ENCODE data around the gene TSPAN9.

TSPAN9 gene

DNA sequence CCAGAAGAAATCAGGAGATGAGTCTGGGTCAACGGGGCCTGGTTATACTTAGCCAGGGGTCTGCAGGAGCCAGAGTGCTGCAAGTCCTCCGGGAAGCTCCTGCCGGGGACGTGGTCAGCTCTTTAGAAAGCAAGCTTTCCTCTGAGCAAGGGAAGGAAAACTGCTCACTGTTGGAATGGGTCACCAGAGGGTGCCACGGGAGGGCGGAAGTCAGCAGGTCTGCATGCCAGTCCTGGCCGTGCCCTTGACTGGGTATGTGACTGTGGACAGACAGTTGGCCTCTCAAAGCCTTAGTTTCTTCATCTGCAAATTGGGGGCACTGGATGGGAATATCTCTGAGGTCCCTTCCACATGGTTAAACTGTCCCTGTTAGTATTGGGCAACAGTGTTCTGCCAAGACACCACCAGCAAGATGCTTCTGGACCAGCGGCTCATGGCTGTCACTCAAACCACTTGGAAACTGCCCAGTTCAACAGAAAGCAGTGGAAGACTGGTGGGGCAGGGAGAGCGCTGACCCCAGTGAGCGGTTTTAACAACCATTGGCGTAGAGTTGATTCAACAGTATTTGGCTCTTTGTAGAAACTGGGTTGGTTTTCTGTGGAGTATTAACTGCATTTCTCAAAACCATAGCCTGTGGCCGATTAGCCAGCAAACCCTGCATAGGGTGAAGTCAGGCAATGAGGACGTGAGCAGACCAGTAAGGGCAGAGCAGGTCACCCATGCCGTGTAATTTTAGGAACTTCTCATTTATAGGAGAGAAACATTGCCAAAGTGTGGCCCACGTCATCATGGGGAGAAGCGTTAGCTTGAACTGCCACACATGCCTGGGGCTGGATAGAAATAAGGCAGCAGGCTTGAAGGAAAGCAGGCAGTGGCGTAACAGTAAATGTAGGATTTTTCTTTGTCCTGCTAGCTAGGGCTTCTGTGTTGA is 249.9 kb downstream of the TSPAN9 start:
- Histone ChIP-seq H3K9me3 (ENCODE audit: insufficient read depth, low read length) (no peaks in the 10 kb centered on the region), H3K9ac (ENCODE audit: low read length) (no peak overlapping the region), H3K4me2 (ENCODE audit: low read depth, low read length, poor library complexity, severe bottlenecking) (no peak overlapping the region), H3K4me3 (ENCODE audit: insufficient read depth, low read length, poor library complexity, severe bottlenecking) (no peak overlapping the region), H3K27ac (ENCODE audit: low read depth, low read length) (no peak overlapping the region), H3K79me2 (ENCODE audit: insufficient read depth, low read length) (no peaks in the 10 kb centered on the region), H4K20me1 (ENCODE audit: low read depth, low read length) (no peaks in the 10 kb centered on the region), H3K36me3 (ENCODE audit: low read length) (no peaks in the 10 kb centered on the region), H2AFZ (ENCODE audit: low read depth, low read length, severe bottlenecking) (no peak overlapping the region), H3K9me2 (replicated peaks; ENCODE audit: insufficient read depth, low read length) (no peaks in the 10 kb centered on the region), H3K27me3 (ENCODE audit: low read length) (peaks cover 5% of the 10 kb centered on the region; the same call in 1 of the 2 replicates), H3F3A (ENCODE audit: insufficient read depth) (no peaks in the 10 kb centered on the region)
- TF ChIP-seq, protein P1, sequence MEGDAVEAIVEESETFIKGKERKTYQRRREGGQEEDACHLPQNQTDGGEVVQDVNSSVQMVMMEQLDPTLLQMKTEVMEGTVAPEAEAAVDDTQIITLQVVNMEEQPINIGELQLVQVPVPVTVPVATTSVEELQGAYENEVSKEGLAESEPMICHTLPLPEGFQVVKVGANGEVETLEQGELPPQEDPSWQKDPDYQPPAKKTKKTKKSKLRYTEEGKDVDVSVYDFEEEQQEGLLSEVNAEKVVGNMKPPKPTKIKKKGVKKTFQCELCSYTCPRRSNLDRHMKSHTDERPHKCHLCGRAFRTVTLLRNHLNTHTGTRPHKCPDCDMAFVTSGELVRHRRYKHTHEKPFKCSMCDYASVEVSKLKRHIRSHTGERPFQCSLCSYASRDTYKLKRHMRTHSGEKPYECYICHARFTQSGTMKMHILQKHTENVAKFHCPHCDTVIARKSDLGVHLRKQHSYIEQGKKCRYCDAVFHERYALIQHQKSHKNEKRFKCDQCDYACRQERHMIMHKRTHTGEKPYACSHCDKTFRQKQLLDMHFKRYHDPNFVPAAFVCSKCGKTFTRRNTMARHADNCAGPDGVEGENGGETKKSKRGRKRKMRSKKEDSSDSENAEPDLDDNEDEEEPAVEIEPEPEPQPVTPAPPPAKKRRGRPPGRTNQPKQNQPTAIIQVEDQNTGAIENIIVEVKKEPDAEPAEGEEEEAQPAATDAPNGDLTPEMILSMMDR (IDR thresholded peaks at IDR 0.05; ENCODE audit: insufficient read depth, low read length, poor library complexity, severe bottlenecking), result no peak
- TF ChIP-seq EZH2phosphoT487 (conservative IDR thresholded peaks at IDR 0.05; ENCODE audit: low read length), result no peak

DNA sequence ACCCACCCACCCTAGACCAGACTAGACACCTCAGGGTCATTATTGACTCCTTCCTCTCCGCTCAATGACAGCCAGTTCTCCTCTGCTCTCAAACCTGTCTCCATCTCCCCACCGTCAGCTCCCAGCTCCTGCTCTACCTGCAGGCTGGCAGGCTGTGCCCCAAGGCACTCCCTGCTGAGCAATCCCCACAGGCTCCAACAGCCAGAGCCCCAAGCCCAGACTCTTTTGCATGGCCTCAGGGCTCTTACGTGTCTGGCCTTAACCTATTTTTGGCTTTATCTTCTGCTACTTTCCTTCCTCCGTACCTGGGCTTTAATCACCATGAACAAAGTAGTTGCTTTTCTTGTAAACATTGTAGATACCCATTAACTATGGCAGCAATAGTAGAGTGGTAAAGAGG is 250.9 kb downstream of the TSPAN9 start:
- Histone ChIP-seq H3K36me3 (ENCODE audit: low read length) (no peaks in the 10 kb centered on the region), H3K9me3 (ENCODE audit: insufficient read depth, low read length) (no peaks in the 10 kb centered on the region), H3K9me2 (replicated peaks; ENCODE audit: insufficient read depth, low read length) (no peaks in the 10 kb centered on the region), H3K9ac (ENCODE audit: low read length) (no peak overlapping the region), H3K79me2 (ENCODE audit: insufficient read depth, low read length) (no peaks in the 10 kb centered on the region), H3K27ac (ENCODE audit: low read depth, low read length) (no peak overlapping the region), H3K27me3 (ENCODE audit: low read length) (peaks cover 5% of the 10 kb centered on the region; the same call in 1 of the 2 replicates), H3K4me2 (ENCODE audit: low read depth, low read length, poor library complexity, severe bottlenecking) (no peak overlapping the region), H3K4me3 (ENCODE audit: insufficient read depth, low read length, poor library complexity, severe bottlenecking) (no peak overlapping the region), H3F3A (ENCODE audit: insufficient read depth) (no peaks in the 10 kb centered on the region), H4K20me1 (ENCODE audit: low read depth, low read length) (no peaks in the 10 kb centered on the region), H2AFZ (ENCODE audit: low read depth, low read length, severe bottlenecking) (no peak overlapping the region)
- TF ChIP-seq EZH2phosphoT487 (conservative IDR thresholded peaks at IDR 0.05; ENCODE audit: low read length), result no peak
- TF ChIP-seq, protein P1 (IDR thresholded peaks at IDR 0.05; ENCODE audit: insufficient read depth, low read length, poor library complexity, severe bottlenecking), result no peak

DNA sequence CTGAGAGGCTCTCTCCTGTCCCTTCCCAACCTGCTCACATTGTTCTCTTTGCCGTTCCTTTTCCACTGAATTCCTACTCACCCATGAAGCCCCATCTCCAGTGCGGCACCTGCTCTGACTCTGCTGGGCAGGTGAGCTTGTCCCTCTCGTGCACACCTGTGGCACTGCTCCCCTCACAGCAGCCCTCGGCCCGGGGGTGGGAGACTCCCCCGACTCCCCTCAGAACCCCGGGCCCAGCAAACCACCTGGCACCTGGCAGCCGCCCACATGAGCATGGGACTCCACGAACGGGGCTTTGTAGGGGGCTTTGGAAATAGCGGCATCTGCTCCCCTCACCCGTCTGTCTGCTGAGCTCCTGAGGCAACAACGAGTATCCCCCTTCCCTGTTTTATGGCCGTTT is 251.4 kb downstream of the TSPAN9 start:
- H2AFZ ChIP-seq (ENCODE audit: low read depth, low read length, severe bottlenecking), result no peak overlapping the region
- peaks cover 5% of the 10 kb centered on the region; the same call in 1 of the 2 replicates for H3K27me3 ChIP-seq (ENCODE audit: low read length)
- H3K9ac ChIP-seq (ENCODE audit: low read length), result no peak overlapping the region
- no peaks in the 10 kb centered on the region for H4K20me1 ChIP-seq (ENCODE audit: low read depth, low read length)
- TF ChIP-seq, protein P1 (IDR thresholded peaks at IDR 0.05; ENCODE audit: insufficient read depth, low read length, poor library complexity, severe bottlenecking), result no peak
- TF ChIP-seq EZH2phosphoT487 (conservative IDR thresholded peaks at IDR 0.05; ENCODE audit: low read length), result no peak
- H3K79me2 ChIP-seq (ENCODE audit: insufficient read depth, low read length), result no peaks in the 10 kb centered on the region
- no peaks in the 10 kb centered on the region for H3K9me3 ChIP-seq (ENCODE audit: insufficient read depth, low read length)
- H3K36me3 ChIP-seq (ENCODE audit: low read length), result no peaks in the 10 kb centered on the region
- H3K9me2 ChIP-seq (replicated peaks; ENCODE audit: insufficient read depth, low read length), result no peaks in the 10 kb centered on the region
- H3K27ac ChIP-seq (ENCODE audit: low read depth, low read length), result no peak overlapping the region
- no peak overlapping the region for H3K4me2 ChIP-seq (ENCODE audit: low read depth, low read length, poor library complexity, severe bottlenecking)
- no peak overlapping the region for H3K4me3 ChIP-seq (ENCODE audit: insufficient read depth, low read length, poor library complexity, severe bottlenecking)
- no peaks in the 10 kb centered on the region for H3F3A ChIP-seq (ENCODE audit: insufficient read depth)

Measured in SU-DHL-6 (cell line).